ENCODE data around the gene AASS.
"Not testable (repeated sequence)": the region's sequence is repeated elsewhere in the genome, so short reads cannot be mapped to it uniquely, and the experiment has no call there.

Gene AASS

DNA sequence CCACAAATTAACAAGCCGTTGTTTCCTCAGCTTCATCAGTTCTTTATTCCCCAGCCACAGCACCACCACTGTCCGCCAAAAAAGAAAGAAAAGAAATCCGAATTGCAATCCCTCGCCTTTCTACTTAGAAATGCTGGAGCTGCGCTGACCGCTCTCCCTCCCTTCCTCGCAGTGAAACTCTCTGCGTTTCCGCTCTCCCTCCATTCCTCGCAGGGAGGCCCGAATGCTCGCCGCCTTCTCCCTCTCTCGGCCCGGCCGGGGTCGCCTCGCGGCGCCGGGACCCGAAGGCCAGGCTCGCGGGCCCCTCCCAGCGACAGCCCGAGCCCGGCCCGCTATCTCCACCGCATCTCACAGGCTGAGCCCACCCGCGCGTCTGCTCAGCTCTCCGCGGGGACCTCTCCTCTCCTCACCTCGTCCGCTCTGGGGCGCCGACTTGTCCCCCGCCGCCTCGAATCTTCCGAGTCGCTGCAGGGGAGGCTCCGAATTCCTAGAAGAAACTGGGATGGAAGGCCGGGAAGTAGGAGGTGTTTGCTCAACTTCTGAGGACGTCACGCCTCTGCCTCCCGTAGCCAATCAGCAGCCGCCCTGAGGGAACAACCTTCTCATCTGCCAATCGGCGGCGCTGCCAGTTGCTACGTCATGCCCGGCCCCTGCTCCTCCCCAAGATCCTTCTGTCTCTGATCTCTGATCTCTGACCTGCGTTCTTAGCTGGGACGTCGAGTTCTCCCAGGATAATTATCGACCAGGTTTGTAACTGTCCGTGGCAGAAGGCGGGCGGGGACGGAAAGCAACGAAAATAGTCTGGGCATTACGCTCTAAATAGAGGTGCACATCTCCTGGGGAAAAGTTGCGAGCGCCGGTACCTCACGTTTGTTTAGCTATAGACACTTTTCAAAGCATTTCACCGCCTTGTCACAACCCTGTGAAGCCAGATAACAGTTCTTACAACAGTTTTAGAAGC, at the start of gene AASS:
Gene AASS (minus strand): TSS at position 499 of the 961 bp plus-strand sequence. CDS start 10,523 bp downstream, outside the sequence.
- DNase-seq (ENCODE audit: low read depth in 3 of 3): peak; percentile 33 to 75 (median 63)

DNA sequence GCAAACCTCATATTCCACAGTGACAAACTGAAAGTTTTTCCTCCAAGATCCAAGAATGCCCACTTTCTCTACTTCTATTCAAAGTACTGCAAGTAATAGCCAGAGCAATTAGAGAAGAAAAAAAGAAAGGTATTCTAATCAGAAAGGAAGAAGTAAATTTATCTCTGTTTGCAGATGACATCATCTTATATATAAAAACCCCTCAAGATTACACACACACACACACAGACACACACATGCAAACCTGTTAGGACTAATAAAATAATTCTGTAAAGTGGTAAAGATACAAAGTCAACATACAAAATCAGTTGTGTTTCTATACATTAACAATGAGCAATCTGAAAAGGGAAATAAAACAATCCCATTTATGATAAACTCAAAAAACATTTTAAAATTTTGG, 44.7 kb upstream of the AASS start:
- no peak for DNase-seq (ENCODE audit: low read depth in 3 of 3)

DNA sequence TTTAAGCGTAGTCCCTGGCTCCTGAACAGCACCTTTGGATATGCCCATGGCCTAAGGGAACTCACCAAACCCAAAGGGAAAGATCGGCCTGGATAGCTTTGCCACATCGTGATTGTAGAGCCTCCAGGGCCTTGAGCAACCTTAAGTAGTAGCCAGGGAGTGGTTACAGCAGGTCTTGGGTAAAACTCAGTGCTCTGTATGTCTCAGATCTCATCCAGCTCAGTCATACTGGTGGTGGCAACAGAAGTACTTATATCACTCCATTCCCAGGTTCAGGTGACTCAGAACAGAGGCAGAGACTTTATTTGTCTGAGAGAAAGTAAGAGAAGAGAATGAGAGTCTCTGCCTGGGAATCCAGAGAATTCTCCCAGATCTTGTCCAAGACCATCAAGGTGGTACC, 39.1 kb upstream of the AASS start:
- DNase-seq (ENCODE audit: low read depth in 3 of 3): no peak

DNA sequence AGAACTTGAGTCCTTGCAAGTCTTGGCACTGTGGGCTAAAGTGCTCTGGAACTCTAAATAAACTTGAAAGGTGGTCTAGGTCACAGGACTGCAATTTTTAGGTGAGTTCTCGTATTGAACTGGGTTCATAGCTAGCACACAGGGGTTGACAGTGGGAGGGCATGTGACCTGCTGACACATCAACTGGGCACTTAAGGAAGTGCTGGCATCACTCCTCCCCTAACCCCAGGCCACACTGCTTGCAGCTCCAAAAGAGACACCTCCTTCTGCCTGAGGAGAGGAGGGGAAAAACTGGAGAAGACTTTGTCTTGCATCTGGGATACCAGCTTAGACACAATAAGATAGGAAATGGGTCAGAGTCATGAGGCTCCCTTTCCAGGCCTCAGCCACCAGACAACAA, 38.0 kb upstream of the AASS start:
- no peak for DNase-seq (ENCODE audit: low read depth in 3 of 3)

DNA sequence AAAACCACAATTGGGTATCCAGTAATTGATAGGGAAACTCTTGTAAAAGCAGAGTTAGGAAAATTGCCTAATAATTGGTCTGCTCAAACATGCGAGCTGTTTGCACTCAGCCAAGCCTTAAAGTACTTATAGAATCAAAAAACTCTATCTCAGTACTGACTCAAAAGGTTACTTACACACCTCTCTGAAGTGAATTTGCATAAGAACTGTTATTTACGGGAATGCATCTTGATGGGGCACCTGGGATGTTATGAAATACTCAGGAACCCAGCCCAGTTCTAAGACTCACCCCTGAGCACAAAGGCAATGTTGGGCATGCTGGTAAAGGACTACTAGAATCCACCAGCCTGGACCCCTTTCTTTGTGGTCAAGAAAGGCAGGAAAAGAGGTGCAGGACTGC, 28.1 kb upstream of the AASS start:
- DNase-seq (ENCODE audit: low read depth in 3 of 3): not testable (repeated sequence)

DNA sequence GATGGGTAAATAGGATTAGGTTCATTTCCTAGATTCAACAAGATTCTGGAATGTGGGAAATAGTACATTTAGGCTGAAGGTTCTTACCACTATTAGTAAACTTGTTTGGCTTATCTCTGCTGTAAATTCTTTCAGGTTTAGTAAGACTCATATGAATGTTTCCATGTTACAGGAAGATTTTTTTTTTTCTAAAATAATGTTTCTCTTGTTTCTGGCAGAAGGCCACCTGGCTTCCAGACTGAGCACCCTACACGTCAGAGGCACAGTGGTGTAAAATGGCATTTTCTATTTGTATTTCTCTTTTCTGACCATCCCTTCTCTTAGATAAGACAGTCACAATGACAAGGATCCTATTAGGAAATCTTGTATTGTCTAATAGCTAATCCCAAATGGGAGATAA, 22.7 kb upstream of the AASS start:
- no peak for DNase-seq (ENCODE audit: low read depth in 3 of 3)

DNA sequence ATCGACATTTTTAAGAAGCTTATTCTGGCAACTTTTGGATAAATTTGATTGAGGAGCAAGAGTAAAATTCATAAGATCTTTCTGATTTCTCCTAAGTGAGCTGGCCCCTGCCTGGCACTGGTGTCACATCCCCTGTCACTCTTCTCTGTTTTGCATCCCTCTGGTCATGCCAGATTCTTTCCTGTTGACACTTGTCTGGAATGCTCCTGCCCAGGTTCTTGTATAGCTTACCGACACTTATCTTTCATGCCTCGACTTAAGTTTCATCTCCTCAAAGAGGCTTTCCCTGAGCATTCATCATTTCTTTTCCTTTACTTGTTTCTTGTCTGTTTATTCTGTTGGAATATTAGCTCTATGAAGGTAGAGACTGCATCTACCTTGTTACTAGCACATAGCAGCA, 22.2 kb upstream of the AASS start:
- no peak for DNase-seq (ENCODE audit: low read depth in 3 of 3)

DNA sequence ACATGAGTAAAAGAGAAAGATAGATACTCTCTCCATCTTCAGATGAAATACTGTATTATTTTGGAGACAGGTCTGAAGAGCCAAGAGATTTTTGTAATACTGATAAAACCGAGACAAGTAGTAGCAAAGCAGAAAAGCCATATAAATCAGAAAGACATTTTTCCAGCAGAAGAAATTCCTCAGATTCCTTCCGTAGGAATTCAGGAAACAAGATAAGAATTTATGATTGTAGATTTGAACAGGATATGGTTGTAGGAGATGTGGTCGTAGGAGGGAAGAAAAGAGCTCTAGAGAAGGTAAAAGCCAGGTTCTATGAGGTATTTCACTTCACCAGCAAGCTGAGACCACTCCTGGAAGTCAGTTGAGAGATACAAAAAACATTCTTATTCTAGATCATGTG, 17.6 kb upstream of the AASS start:
- DNase-seq (ENCODE audit: low read depth in 3 of 3): no peak

DNA sequence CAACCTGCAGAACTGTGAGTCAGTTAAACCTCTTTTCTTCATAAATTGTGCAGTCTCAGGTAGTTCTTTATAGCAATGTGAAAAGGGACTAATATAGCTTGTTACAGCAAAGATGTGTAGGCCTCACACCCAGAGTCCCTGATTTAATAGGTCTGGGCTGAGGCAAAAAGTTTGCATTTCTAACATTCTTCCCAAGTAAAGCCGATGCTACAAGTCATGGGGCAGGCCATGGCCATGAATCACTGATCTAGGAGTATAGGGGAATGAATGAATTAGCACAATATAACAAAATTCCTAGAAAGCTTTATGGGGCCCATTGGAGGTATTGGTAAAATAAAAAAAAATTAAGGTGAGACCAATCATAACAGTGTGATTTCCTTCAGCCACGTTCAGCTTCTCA, 11.5 kb upstream of the AASS start:
- DNase-seq (ENCODE audit: low read depth in 3 of 3): no peak

DNA sequence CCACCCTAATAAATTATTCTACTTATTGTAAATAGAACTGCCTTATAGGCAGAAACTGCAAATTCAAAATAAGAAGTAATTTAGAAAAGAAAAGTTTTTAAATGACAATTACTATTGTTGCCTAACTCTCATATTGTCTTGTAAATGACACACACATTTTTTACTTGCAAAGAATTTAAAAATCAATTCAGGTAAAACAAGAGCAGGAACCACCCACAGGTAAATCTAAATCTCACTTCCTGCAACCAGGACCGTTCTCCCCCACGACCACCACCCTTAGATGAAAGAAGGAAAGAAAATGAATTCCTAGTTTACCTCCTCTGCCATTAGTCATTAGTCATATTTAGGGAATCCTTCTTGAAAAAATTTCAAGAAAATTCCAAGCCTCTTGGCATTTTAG, 4.8 kb upstream of the AASS start:
- no peak for DNase-seq (ENCODE audit: low read depth in 3 of 3)

DNA sequence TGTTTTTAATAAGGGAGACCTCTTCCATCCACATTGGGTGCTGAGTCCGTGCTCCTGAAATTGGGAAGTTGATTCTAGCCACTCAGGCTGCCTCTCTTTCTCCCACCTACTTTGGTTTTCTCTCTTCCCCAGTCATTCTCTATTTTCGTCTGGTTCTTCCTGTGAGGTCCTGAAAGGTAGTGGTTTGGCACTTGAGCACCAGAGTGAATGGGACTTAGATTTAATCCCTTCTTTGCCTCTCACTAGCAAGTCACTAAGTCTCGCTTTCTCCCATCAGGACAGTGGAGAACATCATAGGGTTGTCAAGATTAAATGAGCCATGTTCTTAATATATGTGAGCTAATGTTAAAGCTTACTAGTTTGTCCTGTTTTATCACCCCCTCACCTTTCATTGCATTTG, 4.0 kb upstream of the AASS start:
- no peak for DNase-seq (ENCODE audit: low read depth in 3 of 3)

DNA sequence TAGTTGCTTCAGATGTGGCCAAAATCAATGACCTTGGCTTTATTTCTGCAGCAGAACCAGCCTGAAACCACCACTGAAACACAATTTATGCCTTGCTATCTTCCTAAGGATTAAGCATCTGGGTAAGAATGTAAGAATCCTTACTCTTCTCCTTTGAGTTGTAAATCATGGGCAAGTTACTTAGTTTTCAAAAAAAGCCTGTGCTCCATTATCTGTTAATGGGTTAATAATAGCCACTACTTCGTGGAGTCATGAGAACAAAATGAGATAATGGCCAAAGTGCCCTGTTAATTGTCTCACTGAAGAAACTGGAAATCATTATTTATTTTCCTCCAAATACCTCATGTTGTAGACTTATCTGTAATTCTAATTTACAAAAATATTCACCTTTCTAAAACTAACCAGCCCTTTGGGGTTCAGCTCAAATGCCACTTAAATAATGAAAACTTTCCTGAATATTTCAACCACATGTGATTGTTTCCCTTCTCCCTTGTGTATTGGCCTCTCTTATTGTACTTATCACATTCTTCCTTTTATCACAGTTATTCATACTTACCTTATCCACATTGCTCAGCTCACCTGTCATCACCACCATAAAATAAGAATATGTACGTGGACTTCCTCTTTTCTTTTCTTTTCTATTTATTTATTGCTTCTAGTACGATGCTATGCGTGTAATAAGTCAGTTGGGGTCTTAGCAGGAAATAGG, 2.0 kb upstream of the AASS start:
- no peak for DNase-seq (ENCODE audit: low read depth in 3 of 3)

DNA sequence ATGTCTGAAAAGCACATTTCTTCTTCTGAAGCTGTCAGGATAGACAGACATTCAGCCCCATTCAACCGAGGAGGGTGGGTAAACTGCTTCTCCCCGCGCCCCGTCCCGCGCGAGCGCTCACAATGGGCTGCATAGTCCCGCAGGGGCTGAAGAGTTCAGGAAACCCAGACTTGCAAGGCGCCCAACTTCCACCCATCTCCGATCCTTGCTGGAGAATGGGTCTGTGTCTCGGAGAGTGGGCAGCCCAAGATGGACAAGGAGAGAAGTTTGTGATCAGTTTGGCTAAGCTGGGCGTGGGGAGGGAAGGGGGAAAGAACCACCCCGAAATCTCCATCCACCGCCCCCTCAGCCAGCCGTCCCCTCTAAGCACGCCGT, 686 bp downstream of the AASS start:
- DNase-seq (ENCODE audit: low read depth in 3 of 3): no peak

DNA sequence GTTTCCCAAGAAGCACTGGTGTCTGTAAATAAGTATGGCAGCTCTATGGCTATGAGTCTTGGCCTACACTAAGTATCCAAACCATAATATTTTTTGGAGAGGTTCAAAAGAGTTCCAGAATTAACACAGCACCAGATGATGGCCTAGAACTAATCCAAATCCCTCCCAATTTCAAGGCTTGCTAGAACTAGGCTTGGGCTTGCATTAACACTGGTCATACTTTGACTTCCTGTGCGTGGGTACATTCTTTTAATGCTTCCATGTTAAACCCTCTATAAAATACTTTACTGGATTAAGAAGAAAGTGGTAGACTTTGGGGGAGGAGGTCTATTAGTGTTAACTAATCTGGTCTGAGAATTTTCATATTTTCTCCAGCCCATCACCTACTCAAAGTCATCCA, 3.1 kb downstream of the AASS start:
- DNase-seq (ENCODE audit: low read depth in 3 of 3): no peak

DNA sequence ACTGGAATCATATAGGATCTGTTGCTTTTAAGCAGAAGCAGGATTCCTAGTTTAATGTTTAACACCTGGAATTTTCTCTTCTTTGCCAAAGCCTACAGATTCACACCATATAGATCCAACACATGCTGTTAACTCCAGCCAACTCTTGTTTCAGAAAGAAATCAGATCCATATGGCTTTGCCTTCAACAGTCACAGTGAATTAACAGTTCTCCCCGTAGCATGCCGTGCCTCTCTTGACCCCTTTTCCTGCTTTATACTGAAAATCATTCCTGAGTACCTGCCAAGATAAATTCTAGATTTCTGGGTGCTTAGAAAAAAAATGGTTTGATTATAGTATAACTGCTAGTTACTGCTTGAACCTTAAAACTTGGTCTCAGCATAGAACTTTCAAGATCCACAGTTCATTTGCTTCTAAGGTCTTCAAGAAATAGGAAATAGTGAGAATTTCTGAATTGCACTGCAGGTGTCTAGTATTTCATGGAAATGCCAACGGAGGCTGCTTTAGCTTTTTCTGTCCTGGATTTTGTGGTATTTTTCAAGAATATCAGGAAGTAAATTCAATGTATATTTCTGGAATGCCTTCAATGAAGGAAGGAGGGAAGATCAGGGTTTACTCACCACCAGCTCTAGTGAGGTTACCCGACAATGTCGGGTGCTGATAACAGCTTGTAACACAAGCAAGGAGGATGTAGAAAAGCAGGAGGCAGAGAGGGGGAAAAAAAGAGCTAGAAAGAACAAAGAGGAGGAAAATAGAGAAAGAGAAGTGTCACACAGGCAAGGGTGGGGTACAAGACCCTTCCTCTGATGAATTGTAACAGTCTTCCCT, 6.6 kb downstream of the AASS start:
- DNase-seq (ENCODE audit: low read depth in 3 of 3): no peak

DNA sequence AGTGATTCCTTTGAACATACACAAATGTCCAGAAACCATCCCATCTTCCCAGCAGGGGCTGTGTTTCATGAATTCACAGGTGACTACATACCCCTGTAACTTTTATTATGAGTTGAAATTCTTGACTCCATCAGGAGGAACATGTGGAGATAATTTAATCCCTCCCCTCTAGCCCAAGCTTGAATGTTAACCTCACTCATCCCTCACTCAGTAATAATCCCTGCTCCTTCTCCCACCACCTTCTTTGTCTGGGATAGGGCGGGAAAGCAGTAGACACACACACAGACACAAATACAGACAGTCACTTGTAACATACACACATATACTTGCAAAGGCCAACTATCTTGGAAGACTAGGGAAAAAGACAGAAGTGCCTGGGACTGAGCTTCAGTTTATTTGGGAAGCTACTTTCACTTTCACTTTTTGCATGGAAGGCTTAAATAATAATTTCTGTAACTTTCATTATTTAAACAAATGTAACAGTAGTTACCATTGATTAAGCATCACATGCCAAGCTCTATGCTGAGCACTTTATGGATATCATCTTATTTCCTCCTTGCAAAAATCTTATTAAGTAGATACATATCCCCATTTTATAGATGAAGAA, 7.3 kb downstream of the AASS start:
- DNase-seq (ENCODE audit: low read depth in 3 of 3): no peak

DNA sequence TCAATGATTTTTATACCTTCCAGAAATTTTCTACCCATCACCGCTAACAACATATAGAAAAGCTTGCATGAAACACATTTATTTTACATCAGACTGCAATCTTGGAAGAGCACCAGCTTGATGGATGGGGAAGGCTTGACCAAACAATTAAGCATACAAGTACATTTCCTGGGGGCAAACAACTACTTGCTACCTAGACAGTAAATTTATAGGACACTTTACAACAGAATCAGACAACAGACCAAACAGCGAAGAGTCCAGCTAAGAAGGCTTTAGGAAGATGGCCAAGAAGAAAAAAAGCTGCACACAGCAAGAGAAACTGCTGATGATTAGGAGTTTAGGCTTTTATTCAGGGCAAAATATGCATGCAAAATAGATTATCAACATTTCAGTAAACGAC, 8.0 kb downstream of the AASS start:
- no peak for DNase-seq (ENCODE audit: low read depth in 3 of 3)

DNA sequence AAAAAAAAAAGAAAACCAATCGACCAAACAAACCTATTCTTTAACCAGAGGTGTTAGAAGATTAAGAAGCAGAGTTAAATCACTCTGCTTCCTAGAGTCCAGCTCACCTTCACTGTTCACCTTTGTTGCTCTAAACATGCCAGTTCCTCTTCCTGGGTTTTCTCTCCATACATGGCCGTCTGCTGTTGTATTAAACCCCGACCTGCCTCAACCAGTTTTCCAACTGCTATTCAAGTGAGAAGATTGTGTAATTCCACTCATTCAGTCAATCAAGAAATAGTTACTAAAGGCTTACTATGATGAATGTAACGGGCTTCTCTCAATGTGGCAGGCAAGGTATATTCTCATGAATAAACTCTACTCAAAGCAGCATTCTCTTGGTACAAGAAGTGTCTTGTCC, 8.8 kb downstream of the AASS start:
- DNase-seq (ENCODE audit: low read depth in 3 of 3): no peak

DNA sequence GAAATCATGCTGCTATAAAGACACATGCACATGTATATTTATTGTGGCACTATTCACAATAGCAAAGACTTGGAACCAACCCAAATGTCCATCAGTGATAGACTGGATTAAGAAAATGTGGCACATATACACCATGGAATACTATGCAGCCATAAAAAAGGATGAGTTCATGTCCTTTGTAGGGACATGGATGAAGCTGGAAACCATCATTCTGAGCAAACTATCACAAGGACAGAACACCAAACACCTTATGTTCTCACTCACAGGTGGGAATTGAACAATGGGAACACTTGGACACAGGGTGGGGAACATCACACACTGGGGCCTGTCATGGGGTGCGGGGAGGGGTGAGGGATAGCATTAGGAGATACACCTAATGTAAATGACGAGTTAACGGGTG, 9.3 kb downstream of the AASS start:
- not testable (repeated sequence) for DNase-seq (ENCODE audit: low read depth in 3 of 3)

DNA sequence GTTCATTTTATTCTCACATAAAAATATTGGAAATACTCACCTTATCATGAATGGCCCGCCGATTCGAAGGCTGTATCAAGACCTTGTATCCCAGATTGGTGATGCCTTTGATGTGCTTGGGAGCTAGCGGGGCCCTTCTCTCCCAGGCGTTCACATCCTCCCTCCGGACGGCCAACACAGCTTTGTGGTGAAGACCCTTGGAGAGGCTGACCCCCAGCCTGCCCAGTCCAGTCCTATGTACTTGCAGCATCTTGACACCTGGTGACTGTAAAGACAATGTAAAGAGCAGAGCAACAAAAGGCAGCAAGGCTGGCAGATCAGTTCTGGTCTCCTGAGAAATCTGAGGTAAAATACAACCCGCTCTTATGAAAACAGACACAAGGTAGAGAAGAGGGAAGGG, 10.6 kb downstream of the AASS start:
- DNase-seq (ENCODE audit: low read depth in 3 of 3): no peak

DNA sequence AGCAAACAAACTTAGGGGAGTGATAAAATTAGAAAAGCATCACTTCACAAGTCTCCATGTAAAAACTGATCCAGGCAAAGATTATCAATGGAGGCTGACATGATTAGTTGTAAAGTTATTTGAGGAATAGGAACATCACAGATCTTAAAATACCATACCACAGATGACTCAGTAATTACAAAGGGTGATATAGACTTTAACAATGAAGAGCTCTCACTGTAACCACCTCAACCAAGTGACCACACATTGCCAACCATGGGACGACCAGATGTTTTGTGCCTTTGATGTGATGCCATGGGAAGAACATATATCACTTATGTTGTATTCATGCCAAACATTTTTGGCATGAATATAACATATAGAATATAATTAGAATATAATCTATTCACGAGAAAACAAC, 11.7 kb downstream of the AASS start:
- DNase-seq (ENCODE audit: low read depth in 3 of 3): no peak

DNA sequence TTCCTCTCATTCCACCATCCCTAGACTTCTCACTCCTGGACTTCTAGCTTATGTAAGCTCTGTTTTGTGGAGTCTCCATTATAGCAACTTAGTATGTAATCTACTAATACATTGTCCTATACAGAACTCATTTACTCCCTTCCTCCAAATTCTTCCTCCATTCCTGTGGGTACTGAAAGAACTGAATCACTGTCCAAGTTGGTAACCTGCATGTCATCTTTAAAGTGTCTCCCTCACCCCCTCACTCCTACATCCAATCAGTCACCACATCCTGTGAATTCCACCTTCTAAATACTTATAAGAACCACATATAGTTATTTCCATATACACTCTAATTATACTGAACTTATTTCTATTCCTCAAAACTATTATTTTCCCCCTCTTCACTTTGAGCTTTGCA, 20.3 kb downstream of the AASS start:
- DNase-seq (ENCODE audit: low read depth in 3 of 3): no peak

Data from stimulated activated CD4-positive, alpha-beta T cell treated with anti-CD3 and anti-CD28 coated beads, TNF-alpha, amount 100 ng/mL, for 24 hours (primary cell).